ENCODE results near the gene ARFRP1.

DNA sequence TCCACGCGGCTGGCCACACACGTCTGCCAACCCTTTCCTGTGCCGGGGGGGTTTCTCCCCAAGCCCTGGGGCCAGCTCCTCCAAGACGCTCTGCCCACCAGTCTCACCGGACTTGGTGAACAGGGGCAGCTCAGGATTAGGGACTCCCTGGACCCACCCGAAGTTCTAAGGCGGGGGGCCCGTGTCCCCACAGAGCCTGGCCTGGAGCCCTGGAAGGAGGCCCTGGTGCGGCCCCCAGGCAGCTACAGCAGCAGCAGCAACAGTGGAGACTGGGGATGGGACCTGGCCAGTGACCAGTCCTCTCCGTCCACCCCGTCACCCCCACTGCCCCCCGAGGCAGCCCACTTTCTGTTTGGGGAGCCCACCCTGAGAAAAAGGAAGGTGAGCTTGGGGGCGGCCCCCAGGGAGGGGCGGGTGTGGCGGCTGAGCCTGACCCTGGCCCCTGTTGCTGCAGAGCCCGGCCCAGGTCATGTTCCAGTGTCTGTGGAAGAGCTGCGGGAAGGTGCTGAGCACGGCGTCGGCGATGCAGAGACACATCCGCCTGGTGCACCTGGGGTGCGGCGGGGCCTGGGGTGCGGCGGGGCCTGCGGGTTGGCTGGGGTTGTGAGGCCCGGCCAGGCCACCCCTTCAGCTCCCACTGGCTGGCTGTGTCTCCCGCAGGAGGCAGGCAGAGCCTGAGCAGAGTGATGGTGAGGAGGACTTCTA is 34.1 kb upstream of the ARFRP1 start:
- TF ChIP-seq ETV6 (CRISPR knock-in tag; IDR thresholded peaks at IDR 0.05): no peak
- TF ChIP-seq, protein P1, sequence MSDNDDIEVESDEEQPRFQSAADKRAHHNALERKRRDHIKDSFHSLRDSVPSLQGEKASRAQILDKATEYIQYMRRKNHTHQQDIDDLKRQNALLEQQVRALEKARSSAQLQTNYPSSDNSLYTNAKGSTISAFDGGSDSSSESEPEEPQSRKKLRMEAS (CRISPR knock-in tag; IDR thresholded peaks at IDR 0.05): no peak
- no peak for TF ChIP-seq TP53 (CRISPR knock-in tag; IDR thresholded peaks at IDR 0.05)
